RCC 7860 (cell line): ENCODE measurements around the gene RFX2.
"Not testable (repeated sequence)": the region's sequence is repeated elsewhere in the genome, so short reads cannot be mapped to it uniquely, and the experiment has no call there.

Experiments
- DNase-seq: peaks from one replicate; pipeline ENCODE4 v3.0.0-alpha.2; 2015; ENCODE audit warnings: low spot score
- FAIRE-seq: peaks from 2 replicates; lab custom pipeline; 2012; peaks lifted over from hg19 to GRCh38; lab: Jason Lieb, UNC

RFX2 gene

GRCh38 chr19:5977222-5977784 is 133.0 kb downstream of the RFX2 start:
- no peak for DNase-seq
- FAIRE-seq: no peak

GRCh38 chr19:5976768-5977167 is 133.5 kb downstream of the RFX2 start:
- DNase-seq (no peak), FAIRE-seq (no peak)

- no peak for DNase-seq
- no peak for FAIRE-seq
These were observed 134.9 kb downstream of the RFX2 start for GRCh38 chr19:5975388-5975728.

GRCh38 chr19:5974721-5975387 is 135.4 kb downstream of the RFX2 start:
- DNase-seq: no peak
- no peak for FAIRE-seq

GRCh38 chr19:5973867-5974635 is 136.2 kb downstream of the RFX2 start:
- DNase-seq (no peak), FAIRE-seq (no peak)

- no peak for FAIRE-seq
- DNase-seq: no peak
These were observed 136.9 kb downstream of the RFX2 start for GRCh38 chr19:5973376-5973775.

- DNase-seq (no peak), FAIRE-seq (no peak)
These were observed 138.0 kb downstream of the RFX2 start for GRCh38 chr19:5972355-5972731.

GRCh38 chr19:5971714-5972354 is 138.5 kb downstream of the RFX2 start:
- DNase-seq (no peak), FAIRE-seq (no peak)

- FAIRE-seq (no peak), DNase-seq (no peak)
These were observed 140.8 kb downstream of the RFX2 start for GRCh38 chr19:5969476-5969875.

- DNase-seq (no peak), FAIRE-seq (no peak)
These were observed 141.6 kb downstream of the RFX2 start for GRCh38 chr19:5968431-5969373.

GRCh38 chr19:5967994-5968430 is 142.3 kb downstream of the RFX2 start:
- FAIRE-seq: peak; percentile 77
- peak; percentile 70 for DNase-seq

GRCh38 chr19:5967571-5967970 is 142.7 kb downstream of the RFX2 start:
- DNase-seq (no peak), FAIRE-seq (no peak)

GRCh38 chr19:5966941-5967340 is 143.4 kb downstream of the RFX2 start:
- FAIRE-seq (no peak), DNase-seq (no peak)

- no peak for FAIRE-seq
These were observed 144.1 kb downstream of the RFX2 start for GRCh38 chr19:5966215-5966614.

GRCh38 chr19:5964816-5965565 is 145.3 kb downstream of the RFX2 start:
- FAIRE-seq (no peak), DNase-seq (no peak)

More at GRCh38 chr19:5966215-5966614, 144.1 kb downstream of the RFX2 start:
- DNase-seq: no peak

GRCh38 chr19:5963855-5964254 is 146.4 kb downstream of the RFX2 start:
- DNase-seq (no peak), FAIRE-seq (no peak)

GRCh38 chr19:5963259-5963658 is 147.0 kb downstream of the RFX2 start:
- not testable (repeated sequence) for DNase-seq, FAIRE-seq

GRCh38 chr19:5961969-5962945 is 148.0 kb downstream of the RFX2 start:
- no peak for FAIRE-seq
- no peak for DNase-seq

GRCh38 chr19:5961641-5961968 is 148.7 kb downstream of the RFX2 start:
- DNase-seq, FAIRE-seq: not testable (repeated sequence)
